Stimulated activated CD4-positive, alpha-beta T cell treated with anti-CD3 and anti-CD28 coated beads, Interleukin-15, amount 100 ng/mL, for 1 hour (primary cell): Measurements from ENCODE around the gene DEGS2.

Experiments used
- DNase-seq, 2 donors: peaks; one replicate each; pipeline ENCODE4 v3.0.0-alpha.2; 2020; ENCODE audit warnings: low read depth in 1 of 2, low spot score in 1 of 2

The DEGS2 gene

GRCh38 chr14:100115236-100115635, 44.2 kb downstream of the DEGS2 start:
- no peak for DNase-seq

GRCh38 chr14:100114109-100114765, 45.2 kb downstream of the DEGS2 start:
- DNase-seq = no peak

GRCh38 chr14:100111931-100112704, 47.3 kb downstream of the DEGS2 start:
- no peak for DNase-seq

- DNase-seq = no peak
These were observed 48.6 kb downstream of the DEGS2 start for GRCh38 chr14:100110816-100111215.

GRCh38 chr14:100109594-100109955, 49.9 kb downstream of the DEGS2 start:
- DNase-seq = no peak

- DNase-seq = no peak
These were observed 50.4 kb downstream of the DEGS2 start for GRCh38 chr14:100108840-100109593.

- peak; percentile 70 to 81 for DNase-seq
These were observed 51.2 kb downstream of the DEGS2 start for GRCh38 chr14:100108042-100108825.

GRCh38 chr14:100107236-100107635, 52.2 kb downstream of the DEGS2 start:
- no peak for DNase-seq

GRCh38 chr14:100106250-100107112, 53.0 kb downstream of the DEGS2 start:
- DNase-seq = no peak

GRCh38 chr14:100105357-100106169, 53.9 kb downstream of the DEGS2 start:
- DNase-seq = no peak

- no peak for DNase-seq
These were observed 54.7 kb downstream of the DEGS2 start for GRCh38 chr14:100104523-100105300.

GRCh38 chr14:100104006-100104352, 55.5 kb downstream of the DEGS2 start:
- no peak for DNase-seq

GRCh38 chr14:100103250-100104005, 56.0 kb downstream of the DEGS2 start:
- DNase-seq = no peak

- DNase-seq = no peak
These were observed 57.2 kb downstream of the DEGS2 start for GRCh38 chr14:100102156-100102785.

GRCh38 chr14:100100032-100100703, 59.3 kb downstream of the DEGS2 start:
- no peak for DNase-seq

- no peak for DNase-seq
These were observed 61.3 kb downstream of the DEGS2 start for GRCh38 chr14:100098171-100098570.

GRCh38 chr14:100096656-100097055, 62.8 kb downstream of the DEGS2 start:
- DNase-seq = no peak
